ENCODE measurements around the gene RASL11A. TPM values are rescaled to one million over a fixed set of nuclear protein-coding genes. Genes with fewer than 3 reads are reported as not detected.

Gene RASL11A
- total RNA-seq, 1 experiment from 2014 or later = 2.7 TPM

DNA sequence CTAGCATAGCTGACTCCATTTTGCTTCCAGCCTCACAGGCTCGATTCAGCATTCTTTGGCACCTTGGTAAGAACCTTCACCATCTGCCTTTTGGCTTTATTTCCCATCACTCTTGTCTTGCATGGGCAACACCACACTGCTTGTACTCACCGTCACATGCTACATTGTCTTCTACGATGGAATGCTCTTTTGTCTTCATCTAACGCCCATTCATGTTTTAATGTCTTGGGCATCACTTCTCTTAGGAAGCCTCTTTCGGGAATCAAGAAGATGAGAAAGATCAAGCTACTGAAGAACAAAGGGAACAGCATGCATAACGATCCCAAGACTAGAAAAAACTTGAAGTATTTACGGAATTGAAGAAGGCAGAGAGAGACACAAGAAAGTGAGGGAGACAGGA is 25.0 kb upstream of the RASL11A start:
- H4K20me1 ChIP-seq (ENCODE audit: control insufficient read depth, insufficient read depth, insufficient read length) = no peaks in the 10 kb centered on the region
- H3K9ac ChIP-seq (ENCODE audit: extremely low read depth, insufficient read length, low read length) = no peak overlapping the region
- no peak overlapping the region for H4K5ac ChIP-seq (ENCODE audit: insufficient read length, low read depth, low read length)
- H3K4me1 ChIP-seq (ENCODE audit: insufficient read depth, low read length) = no peaks in the 10 kb centered on the region; the same call in 1 of the 2 replicates
- TF ChIP-seq, protein P1, sequence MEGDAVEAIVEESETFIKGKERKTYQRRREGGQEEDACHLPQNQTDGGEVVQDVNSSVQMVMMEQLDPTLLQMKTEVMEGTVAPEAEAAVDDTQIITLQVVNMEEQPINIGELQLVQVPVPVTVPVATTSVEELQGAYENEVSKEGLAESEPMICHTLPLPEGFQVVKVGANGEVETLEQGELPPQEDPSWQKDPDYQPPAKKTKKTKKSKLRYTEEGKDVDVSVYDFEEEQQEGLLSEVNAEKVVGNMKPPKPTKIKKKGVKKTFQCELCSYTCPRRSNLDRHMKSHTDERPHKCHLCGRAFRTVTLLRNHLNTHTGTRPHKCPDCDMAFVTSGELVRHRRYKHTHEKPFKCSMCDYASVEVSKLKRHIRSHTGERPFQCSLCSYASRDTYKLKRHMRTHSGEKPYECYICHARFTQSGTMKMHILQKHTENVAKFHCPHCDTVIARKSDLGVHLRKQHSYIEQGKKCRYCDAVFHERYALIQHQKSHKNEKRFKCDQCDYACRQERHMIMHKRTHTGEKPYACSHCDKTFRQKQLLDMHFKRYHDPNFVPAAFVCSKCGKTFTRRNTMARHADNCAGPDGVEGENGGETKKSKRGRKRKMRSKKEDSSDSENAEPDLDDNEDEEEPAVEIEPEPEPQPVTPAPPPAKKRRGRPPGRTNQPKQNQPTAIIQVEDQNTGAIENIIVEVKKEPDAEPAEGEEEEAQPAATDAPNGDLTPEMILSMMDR (conservative IDR thresholded peaks at IDR 0.05) = no peak
- no peak overlapping the region for H2BK20ac ChIP-seq (ENCODE audit: low read depth, low read length, poor library complexity, severe bottlenecking)
- Mint-ChIP-seq H3K4me3 (no peak overlapping the region), H3K36me3 (ENCODE audit: insufficient read depth in 1 of 3, low read depth in 3 of 3) (peaks cover 0 to 10% (median 0%) of the 10 kb centered on the region in 3 experiments; a peak in 3 of 7 replicates), H3K27me3 (ENCODE audit: low read depth) (no peaks in the 10 kb centered on the region), H3K4me1 (peaks cover 31 to 34% of the 10 kb centered on the region in 2 experiments), H3K27ac (peak overlapping the region; percentile 16 to 90 (median 76); a peak in 5 of 7 replicates), H3K9me3 (no peaks in the 10 kb centered on the region)
- H2AFZ ChIP-seq (ENCODE audit: low read length) = no peak overlapping the region
- no peak overlapping the region for H2AK5ac ChIP-seq (ENCODE audit: insufficient read length, low read length)
- H3K79me1 ChIP-seq (ENCODE audit: insufficient read depth, low read depth, low read length, poor library complexity, severe bottlenecking) = no peaks in the 10 kb centered on the region
- H3K4me2 ChIP-seq (ENCODE audit: insufficient read depth, insufficient read length, low read length) = no peak overlapping the region
- no peak for DNase-seq
- no peak overlapping the region for H3K4ac ChIP-seq (ENCODE audit: low read depth, low read length)
- H3K79me2 ChIP-seq (ENCODE audit: insufficient read depth, low read length) = no peaks in the 10 kb centered on the region
- H3K56ac ChIP-seq (ENCODE audit: insufficient read length, low read depth, low read length) = no peak overlapping the region
- no peak overlapping the region for H3K23ac ChIP-seq (ENCODE audit: insufficient read length, low read depth, low read length)
- H2BK12ac ChIP-seq (ENCODE audit: insufficient read length, low read depth, low read length) = no peak overlapping the region
- no peaks in the 10 kb centered on the region for H3K27me3 ChIP-seq (ENCODE audit: insufficient read depth, low read length)
- H4K91ac ChIP-seq (ENCODE audit: insufficient read length, low read depth, low read length) = no peak overlapping the region
- peak overlapping the region; percentile 68 for H3K27ac ChIP-seq (ENCODE audit: insufficient read length, low read depth, low read length)
- H3K18ac ChIP-seq (ENCODE audit: insufficient read length, low read depth, low read length) = no peak overlapping the region
- no peak overlapping the region for H2BK5ac ChIP-seq (ENCODE audit: insufficient read length, low read length)
- no peak overlapping the region for H2BK120ac ChIP-seq (ENCODE audit: low read depth, low read length, poor library complexity, severe bottlenecking)
- H3T11ph ChIP-seq (ENCODE audit: low read length) = no peak overlapping the region
- no peak overlapping the region for H4K8ac ChIP-seq (replicated peaks; ENCODE audit: insufficient read length, low read depth, low read length)
- H3K23me2 ChIP-seq (ENCODE audit: insufficient read length, low read depth, low read length, poor library complexity, severe bottlenecking) = no peaks in the 10 kb centered on the region
- no peak overlapping the region for H2BK15ac ChIP-seq (ENCODE audit: low read depth, low read length)
- WGBS (ENCODE audit: extremely low coverage, insufficient read length, low lambda C conversion rate) = no CpG with 5 or more reads among the region's 7 CpGs
- no peaks in the 10 kb centered on the region for H3K9me3 ChIP-seq (ENCODE audit: control insufficient read depth, low read depth, low read length)
- H3K14ac ChIP-seq (ENCODE audit: insufficient read depth, low read length) = no peak overlapping the region

All from H9 (cell line).